Adrenal gland (tissue), 5 donors: ENCODE data around the gene ATP9B.

Experiments
- CTCF ChIP-seq, 6 experiments: fragments of 450-650 bp in 4 of 6; fragments of 200-600 bp in 2 of 6; sonication (generic) in 1 of 6; IDR thresholded peaks; 1 replicate in 5 of 6; 2 replicates in 1 of 6; pipeline versions ENCODE4 v1.5.1 to v1.8.0; 2016 to 2021; ENCODE audit warnings: antibody characterized with exemption in 6 of 6, mild to moderate bottlenecking in 2 of 6, moderate library complexity in 1 of 6
- POLR2A ChIP-seq, 2 donors: fragments of 450-650 bp; IDR thresholded peaks; one replicate each; pipeline ENCODE4 v1.6.1; 2017; ENCODE audit warnings: antibody characterized with exemption in 2 of 2, mild to moderate bottlenecking in 2 of 2, moderate library complexity in 1 of 2
- donor health status: DM: no; HTN: no; CAD: no.

- TF ChIP-seq POLR2A (IDR thresholded peaks at IDR 0.05) (no peak), CTCF (IDR thresholded peaks at IDR 0.05) (no peak)
Observed at GRCh38 chr18:79354350-79354749, 285.2 kb downstream of the ATP9B start.
